HFFc6 (cell line): ENCODE measurements around the gene ATP8A1. TPM values are rescaled to one million over a fixed set of nuclear protein-coding genes. Genes with fewer than 3 reads are reported as not detected.

Experiments
- DNase-seq: peaks from one replicate; pipeline ENCODE4 v3.0.0-alpha.2; 2018
- H3K27ac Mint-ChIP-seq: 2 replicates; pipeline ENCODE4 v1.8.0; 2020; ENCODE audit warnings: mild to moderate bottlenecking, mixed read lengths
- H3K27me3 Mint-ChIP-seq: 2 replicates; pipeline ENCODE4 v1.8.0; 2021; ENCODE audit warnings: mild to moderate bottlenecking, moderate library complexity, mixed read lengths; ENCODE audit not compliant: insufficient read depth
- H3K36me3 Mint-ChIP-seq: 2 replicates; pipeline ENCODE4 v1.8.0; 2021; ENCODE audit warnings: low read depth, mixed read lengths
- H3K4me1 Mint-ChIP-seq: 2 replicates; pipeline ENCODE4 v1.8.0; 2020; ENCODE audit warnings: low read depth, mixed read lengths
- H3K4me3 Mint-ChIP-seq: 2 replicates; pipeline ENCODE4 v1.8.0; 2020; ENCODE audit warnings: mild to moderate bottlenecking, moderate library complexity, mixed read lengths
- H3K9me3 Mint-ChIP-seq: 2 replicates; pipeline ENCODE4 v1.8.0; 2020; ENCODE audit warnings: mild to moderate bottlenecking, mixed read lengths
- total RNA-seq, 6 experiments: library from RNA; stranded (reverse); fragmentation: NEBNext Ultra II Directional; extraction: Animal tissue kit (Norgen Biotek cat#: 25700); gene quantifications; 2 replicates in 1 of 6; 3 replicates in 5 of 6; pipeline ENCODE4 v1.2.3, GENCODE V29; 2021
- TF ChIP-seq, protein P1 (sequence below): fragments of 200-600 bp; sonication (generic); IDR thresholded peaks from 2 replicates; pipeline ENCODE4 v1.5.0; 2021; ENCODE audit warnings: antibody characterized with exemption, mild to moderate bottlenecking

Gene ATP8A1
- total RNA-seq, 6 experiments from 2014 or later = 0.03 to 0.28 (median 0.11) TPM

GRCh38 chr4:42628740-42629139 is 28.2 kb downstream of the ATP8A1 start:
- H3K27ac Mint-ChIP-seq = no peak overlapping the region
- no peaks in the 10 kb centered on the region for H3K4me1 Mint-ChIP-seq
- DNase-seq = no peak
- peaks cover 2% of the 10 kb centered on the region for H3K27me3 Mint-ChIP-seq
- H3K4me3 Mint-ChIP-seq = no peak overlapping the region
- TF ChIP-seq, protein P1, sequence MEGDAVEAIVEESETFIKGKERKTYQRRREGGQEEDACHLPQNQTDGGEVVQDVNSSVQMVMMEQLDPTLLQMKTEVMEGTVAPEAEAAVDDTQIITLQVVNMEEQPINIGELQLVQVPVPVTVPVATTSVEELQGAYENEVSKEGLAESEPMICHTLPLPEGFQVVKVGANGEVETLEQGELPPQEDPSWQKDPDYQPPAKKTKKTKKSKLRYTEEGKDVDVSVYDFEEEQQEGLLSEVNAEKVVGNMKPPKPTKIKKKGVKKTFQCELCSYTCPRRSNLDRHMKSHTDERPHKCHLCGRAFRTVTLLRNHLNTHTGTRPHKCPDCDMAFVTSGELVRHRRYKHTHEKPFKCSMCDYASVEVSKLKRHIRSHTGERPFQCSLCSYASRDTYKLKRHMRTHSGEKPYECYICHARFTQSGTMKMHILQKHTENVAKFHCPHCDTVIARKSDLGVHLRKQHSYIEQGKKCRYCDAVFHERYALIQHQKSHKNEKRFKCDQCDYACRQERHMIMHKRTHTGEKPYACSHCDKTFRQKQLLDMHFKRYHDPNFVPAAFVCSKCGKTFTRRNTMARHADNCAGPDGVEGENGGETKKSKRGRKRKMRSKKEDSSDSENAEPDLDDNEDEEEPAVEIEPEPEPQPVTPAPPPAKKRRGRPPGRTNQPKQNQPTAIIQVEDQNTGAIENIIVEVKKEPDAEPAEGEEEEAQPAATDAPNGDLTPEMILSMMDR = no peak
- no peaks in the 10 kb centered on the region for H3K36me3 Mint-ChIP-seq
- no peaks in the 10 kb centered on the region; the same call in 1 of the 2 replicates for H3K9me3 Mint-ChIP-seq

DNA sequence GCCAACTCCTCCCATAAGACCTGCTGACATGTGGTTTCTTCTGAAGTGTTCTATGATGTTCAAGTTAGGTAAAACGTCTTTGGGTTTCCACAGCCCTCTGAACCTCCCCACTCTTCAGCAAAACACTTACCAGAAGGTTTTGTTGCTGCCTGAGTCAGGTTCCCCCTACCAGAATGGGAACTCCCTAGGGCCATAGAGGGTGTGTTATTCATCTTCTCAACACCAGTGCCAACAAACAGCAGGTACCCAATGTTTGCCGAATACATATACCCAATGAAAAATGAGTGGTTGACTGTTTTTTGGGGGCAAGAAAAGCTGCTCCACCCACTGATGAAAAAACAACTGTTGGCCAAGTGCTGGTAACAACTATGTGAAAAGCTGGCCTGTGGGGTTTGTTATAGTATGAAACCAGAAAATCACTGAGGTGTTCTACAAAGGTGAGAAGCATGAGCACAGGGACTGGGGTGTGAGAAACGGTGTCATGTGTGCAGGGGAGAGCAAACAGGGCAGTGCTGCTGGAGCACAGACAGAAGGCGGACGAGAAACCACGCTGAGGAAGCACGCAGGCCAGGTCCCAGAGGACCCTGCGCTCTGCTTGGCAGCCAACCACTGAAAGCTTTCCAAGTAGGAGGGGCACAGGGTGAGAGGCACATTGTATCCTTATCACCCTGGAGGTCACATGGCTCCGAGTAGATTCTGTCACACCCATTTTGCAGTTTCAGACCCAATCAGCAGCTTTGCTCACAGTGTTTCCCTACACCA is 28.8 kb downstream of the ATP8A1 start:
- DNase-seq = no peak
- Mint-ChIP-seq H3K27ac (no peak overlapping the region), H3K4me3 (no peak overlapping the region), H3K36me3 (no peaks in the 10 kb centered on the region), H3K27me3 (peaks cover 2% of the 10 kb centered on the region), H3K9me3 (no peaks in the 10 kb centered on the region; the same call in 1 of the 2 replicates), H3K4me1 (no peaks in the 10 kb centered on the region)
- TF ChIP-seq, protein P1 = no peak

DNA sequence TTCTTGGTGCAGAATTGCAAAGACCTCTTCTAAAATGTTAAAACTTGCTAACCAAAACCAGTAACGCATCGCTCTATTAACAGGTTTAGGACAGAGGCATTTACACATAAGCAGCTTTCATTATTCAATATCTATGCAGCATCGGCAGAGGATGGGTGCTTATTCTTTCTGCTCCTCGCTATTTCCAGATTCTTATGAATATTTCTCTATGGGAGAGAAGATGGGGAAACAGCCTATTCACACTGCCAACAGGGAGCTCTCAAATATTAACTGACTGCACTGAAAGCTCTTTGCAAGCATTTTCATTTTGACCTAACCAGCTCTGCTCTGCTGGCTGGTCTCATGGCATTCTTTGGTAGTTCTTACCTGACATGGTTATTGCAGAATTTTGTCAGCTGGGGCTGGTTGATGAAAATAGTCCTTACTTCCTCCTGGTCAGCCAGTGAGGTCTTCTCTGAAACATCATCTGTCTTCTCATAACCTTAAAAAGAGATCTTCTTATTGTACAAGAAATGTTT is 30.2 kb downstream of the ATP8A1 start:
- TF ChIP-seq, protein P1 = no peak
- Mint-ChIP-seq H3K4me1 (no peaks in the 10 kb centered on the region), H3K36me3 (no peaks in the 10 kb centered on the region), H3K4me3 (no peak overlapping the region), H3K27me3 (peaks cover 2% of the 10 kb centered on the region), H3K27ac (no peak overlapping the region), H3K9me3 (peaks cover 3% of the 10 kb centered on the region)
- DNase-seq = no peak

GRCh38 chr4:42625329-42625728 is 31.6 kb downstream of the ATP8A1 start:
- Mint-ChIP-seq H3K36me3 (no peaks in the 10 kb centered on the region), H3K27ac (no peak overlapping the region), H3K4me3 (no peak overlapping the region), H3K27me3 (peaks cover 2% of the 10 kb centered on the region), H3K9me3 (peaks cover 5% of the 10 kb centered on the region), H3K4me1 (no peaks in the 10 kb centered on the region)
- TF ChIP-seq, protein P1 = no peak
- DNase-seq = no peak

- no peak overlapping the region for H3K4me3 Mint-ChIP-seq
- peaks cover 5% of the 10 kb centered on the region for H3K9me3 Mint-ChIP-seq
- H3K27ac Mint-ChIP-seq = no peak overlapping the region
Measured at GRCh38 chr4:42624551-42624950, 32.4 kb downstream of the ATP8A1 start.

More at GRCh38 chr4:42624551-42624950, 32.4 kb downstream of the ATP8A1 start:
- no peak for DNase-seq
- Mint-ChIP-seq H3K4me1 (no peaks in the 10 kb centered on the region), H3K27me3 (peaks cover 2% of the 10 kb centered on the region), H3K36me3 (no peaks in the 10 kb centered on the region)
- TF ChIP-seq, protein P1 = no peak
